Breast epithelium (tissue), 3 donors: Measurements from ENCODE around the gene NFKBIB.

Source experiments
- POLR2A ChIP-seq: fragments of 450-650 bp; IDR thresholded peaks from one replicate; pipeline ENCODE4 v1.6.1; 2016; ENCODE audit warnings: antibody characterized with exemption, mild to moderate bottlenecking, moderate library complexity
- POLR2AphosphoS5 ChIP-seq, 3 donors: sonication (generic); formaldehyde crosslinking; IDR thresholded peaks; one replicate each; pipeline ENCODE4 v1.6.1; 2017; ENCODE audit warnings: antibody characterized with exemption in 3 of 3
- TF ChIP-seq, protein P1 (sequence below), 3 donors: fragments of 450-650 bp; IDR thresholded peaks; one replicate each; pipeline ENCODE4 v1.5.1; 2016 to 2017; ENCODE audit warnings: antibody characterized with exemption in 3 of 3, mild to moderate bottlenecking in 3 of 3, moderate library complexity in 3 of 3

- no peak for TF ChIP-seq POLR2AphosphoS5 (IDR thresholded peaks at IDR 0.05)
- TF ChIP-seq, protein P1, sequence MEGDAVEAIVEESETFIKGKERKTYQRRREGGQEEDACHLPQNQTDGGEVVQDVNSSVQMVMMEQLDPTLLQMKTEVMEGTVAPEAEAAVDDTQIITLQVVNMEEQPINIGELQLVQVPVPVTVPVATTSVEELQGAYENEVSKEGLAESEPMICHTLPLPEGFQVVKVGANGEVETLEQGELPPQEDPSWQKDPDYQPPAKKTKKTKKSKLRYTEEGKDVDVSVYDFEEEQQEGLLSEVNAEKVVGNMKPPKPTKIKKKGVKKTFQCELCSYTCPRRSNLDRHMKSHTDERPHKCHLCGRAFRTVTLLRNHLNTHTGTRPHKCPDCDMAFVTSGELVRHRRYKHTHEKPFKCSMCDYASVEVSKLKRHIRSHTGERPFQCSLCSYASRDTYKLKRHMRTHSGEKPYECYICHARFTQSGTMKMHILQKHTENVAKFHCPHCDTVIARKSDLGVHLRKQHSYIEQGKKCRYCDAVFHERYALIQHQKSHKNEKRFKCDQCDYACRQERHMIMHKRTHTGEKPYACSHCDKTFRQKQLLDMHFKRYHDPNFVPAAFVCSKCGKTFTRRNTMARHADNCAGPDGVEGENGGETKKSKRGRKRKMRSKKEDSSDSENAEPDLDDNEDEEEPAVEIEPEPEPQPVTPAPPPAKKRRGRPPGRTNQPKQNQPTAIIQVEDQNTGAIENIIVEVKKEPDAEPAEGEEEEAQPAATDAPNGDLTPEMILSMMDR (IDR thresholded peaks at IDR 0.05) = no peak
- TF ChIP-seq POLR2A = no peak
Observed at GRCh38 chr19:38939957-38940356, 40.2 kb downstream of the NFKBIB start.
